GM19467 (cell line): Measurements from ENCODE around the gene COTL1.

ENCODE experiments used
- ATAC-seq: cut with Tn5 transposase; IDR thresholded peaks from one replicate; pipeline ENCODE4 v1.9.1; 2021; ENCODE audit warnings: mild to moderate bottlenecking, moderate library complexity; ENCODE audit not compliant: unreplicated experiment

The COTL1 gene

DNA sequence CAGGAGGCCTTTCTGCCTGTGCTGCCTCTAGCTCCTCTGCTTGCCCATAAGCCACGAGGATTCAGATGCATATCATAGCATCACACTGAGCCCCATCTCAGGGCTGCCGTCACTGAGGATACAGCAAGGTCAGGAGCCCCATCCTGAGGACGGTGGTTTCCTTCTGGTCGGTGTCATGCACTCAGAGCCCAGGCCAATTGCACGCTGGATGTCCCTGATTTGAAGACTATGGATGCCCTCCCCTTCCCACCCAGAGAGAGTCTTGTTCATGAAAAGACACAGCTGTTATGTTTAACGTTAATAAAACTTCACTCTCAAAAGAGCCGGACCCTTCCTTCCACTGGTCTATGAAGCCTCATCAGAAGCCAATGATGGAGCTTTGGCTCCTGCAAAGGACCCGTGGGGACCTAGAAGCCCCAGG, 19.9 kb downstream of the COTL1 start:
- no peak for ATAC-seq

DNA sequence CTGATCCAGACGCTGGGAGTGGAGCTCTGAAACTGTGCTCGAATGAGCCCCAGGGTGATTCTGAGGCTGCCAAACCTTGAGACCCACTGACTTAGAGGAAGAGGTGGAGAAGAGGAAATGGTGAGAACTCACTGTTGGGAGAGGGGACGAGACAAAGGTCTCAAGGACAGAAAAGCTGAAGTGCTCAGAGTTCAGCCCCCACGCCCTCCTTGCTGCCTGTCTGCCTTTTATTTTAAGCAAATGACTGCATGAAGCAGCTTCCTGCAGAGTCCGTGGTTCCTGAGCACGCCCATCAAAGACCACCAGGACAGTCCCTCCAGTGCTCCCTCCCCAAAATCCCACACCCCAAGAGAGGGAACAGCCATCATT, 20.4 kb downstream of the COTL1 start:
- no peak for ATAC-seq

DNA sequence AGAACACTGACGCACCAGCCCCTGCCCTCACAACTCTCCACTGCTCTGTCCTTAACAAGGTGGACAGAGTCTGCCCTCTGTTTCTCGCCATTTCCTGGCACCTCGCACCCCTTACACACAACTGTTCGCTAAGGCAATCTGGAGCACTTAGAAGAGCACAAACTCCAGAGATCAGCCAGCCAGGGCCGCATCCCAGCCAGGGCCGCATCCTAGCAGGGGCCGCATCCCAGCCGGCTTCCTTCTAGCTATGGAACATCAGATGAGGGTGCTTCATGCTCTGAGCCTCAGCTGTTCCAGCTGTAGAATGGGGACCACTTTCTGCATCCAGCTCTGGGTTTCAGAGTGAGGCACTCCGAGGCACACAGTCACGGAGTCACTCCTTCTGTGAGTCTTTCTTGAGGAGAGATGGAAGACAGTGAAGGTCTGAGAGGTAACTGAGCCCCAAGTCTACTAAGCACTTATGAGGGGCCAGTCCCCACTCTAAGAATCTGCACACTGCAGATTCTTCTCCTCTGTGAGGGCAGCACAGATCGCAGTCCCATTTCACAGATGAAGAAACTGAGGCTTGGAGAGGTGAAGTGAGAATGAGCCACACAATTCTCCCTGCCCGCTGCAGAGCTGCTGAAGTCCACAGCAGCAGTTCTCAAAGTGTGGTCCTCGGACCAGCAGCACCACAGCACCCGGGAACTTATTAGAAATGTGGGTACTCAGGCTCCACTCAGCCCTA, 20.9 kb downstream of the COTL1 start:
- no peak for ATAC-seq

DNA sequence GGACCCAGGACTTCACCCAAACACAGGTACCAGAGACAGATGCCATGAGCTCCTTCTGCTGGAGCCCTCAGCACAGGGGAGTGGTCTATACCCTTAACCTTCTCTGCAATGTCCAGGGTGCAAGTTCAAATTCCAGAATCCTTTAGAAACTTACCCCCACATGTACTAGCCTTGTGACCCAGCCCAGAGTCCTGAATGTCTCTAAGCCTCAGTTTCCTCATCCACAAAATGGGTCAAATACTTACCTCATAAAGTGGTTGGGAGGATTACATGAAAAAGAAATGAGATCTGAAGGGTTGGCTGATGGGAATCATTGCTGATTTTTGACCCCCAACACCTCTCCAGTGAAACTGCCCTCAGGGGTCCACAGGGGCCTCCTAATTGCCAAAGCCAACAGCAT, 21.7 kb downstream of the COTL1 start:
- no peak for ATAC-seq

DNA sequence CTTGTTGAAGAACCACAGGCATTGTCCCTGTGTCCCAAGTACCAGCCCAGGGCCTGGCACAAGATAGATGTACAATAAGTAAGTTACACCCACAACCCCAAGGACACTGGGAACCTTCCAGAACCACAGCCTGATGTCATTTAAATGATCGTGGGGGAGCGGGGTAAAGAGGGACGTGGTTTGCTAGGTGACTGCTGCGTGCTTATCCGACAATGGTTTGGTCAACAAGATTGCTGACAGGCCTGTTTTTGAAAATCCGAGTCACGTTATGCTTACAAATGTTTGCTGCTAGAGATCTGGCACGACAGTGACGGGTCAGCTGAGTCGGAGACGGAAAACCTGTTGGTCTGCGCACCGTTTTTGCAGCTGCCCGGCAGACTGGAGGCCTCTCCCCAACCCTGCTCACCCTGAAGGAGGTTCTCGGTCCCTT, 22.8 kb downstream of the COTL1 start:
- no peak for ATAC-seq

- peak; percentile 1 for ATAC-seq
Measured at GRCh38 chr16:84594725-84595038, 23.2 kb downstream of the COTL1 start.

DNA sequence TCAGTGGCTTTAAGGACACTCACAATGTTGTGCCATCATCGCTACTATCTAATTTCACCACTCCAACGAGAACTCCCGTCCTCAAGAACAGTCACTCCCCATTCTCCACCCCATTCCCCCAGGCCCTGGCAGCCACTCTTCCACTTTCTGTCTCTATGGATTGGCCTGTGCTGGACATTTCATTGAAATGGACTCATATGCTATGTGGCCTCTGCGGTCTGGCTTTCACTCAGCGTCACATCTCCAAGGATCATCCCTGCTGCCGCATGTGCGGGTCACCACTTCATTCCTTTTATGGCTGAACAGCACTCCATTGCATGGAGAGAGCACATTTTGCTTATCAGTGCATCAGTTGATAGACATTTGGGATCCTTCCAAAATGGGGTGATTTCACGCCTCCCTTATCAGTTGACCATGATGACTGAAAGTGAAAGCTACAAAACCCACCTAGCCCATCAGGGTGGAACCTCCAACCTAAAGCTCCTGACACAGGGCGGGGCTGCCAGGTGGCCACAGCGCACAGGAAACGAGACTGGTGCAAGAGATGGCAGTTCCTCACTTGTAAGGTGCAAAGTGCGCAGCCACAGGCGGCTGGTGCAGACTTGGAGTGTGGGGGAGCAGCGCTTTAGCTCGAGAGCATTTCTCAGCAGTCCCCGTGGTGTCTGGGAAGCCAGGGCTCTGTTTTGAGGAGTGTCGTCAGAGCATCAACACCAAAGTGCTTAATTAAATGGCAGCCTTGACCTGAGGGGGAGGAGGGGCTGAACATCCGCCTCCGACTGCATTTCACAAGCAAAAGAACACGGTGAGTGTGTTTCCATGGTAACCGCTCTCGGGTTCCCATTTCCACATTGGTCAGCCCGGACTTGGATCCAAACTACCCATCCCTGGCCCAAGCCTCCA, 23.8 kb downstream of the COTL1 start:
- peak; percentile 88 for ATAC-seq

GRCh38 chr16:84592718-84593117, 25.2 kb downstream of the COTL1 start:
- no peak for ATAC-seq

DNA sequence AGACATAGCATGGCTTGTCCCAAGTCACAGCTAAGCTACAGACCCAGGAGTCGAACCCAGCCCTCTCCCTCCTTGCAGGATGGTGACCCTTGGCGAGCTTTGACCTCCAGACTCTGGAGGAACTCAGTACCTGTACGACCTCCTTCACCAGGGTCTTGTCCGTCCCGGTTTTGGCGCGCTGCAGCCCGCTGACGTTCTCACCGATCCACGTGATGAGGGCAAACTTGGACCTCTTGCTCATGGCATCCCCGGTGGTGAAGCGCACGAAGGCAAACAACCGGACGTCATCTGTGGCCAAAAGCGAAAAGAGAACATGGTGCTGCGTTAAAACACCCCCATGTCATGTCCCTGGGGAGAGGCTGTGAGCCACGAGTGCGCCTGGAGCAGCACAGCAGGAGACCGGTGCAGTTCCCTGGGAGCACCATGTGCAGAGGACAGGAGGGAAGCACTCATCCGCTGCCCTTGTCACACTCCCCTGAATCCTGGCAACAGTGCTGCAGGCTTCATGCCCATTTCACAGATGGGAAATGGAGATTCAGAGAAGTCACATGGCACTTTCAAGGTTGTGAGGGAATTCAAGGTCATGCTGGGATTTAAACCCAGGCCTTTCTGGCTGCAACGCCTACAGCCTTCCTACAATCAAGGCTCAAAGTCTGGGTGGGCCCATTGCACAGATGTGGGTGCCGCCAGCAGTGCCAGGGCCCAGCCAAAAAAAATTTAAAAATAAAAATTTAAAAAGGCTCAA, 27.7 kb downstream of the COTL1 start:
- ATAC-seq = no peak

DNA sequence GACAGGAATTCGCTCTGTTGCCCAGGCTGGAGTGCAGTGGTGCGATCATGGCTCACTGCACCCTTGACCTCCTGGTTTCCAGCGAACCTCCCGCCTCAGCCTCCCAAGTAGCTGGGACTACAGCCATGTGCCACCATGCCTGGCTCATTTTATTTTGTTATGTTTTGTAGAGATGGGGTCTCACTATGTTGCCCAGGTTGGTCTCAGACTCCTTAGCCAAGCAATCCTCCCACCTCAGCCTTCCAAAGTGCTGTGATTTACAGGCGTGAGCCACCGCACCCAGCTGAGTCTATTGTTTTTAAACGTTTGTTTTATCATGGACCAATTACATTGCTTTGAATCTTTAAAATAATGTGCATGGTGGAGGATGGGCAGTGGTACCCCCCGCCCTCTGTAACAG, 28.9 kb downstream of the COTL1 start:
- no peak for ATAC-seq

DNA sequence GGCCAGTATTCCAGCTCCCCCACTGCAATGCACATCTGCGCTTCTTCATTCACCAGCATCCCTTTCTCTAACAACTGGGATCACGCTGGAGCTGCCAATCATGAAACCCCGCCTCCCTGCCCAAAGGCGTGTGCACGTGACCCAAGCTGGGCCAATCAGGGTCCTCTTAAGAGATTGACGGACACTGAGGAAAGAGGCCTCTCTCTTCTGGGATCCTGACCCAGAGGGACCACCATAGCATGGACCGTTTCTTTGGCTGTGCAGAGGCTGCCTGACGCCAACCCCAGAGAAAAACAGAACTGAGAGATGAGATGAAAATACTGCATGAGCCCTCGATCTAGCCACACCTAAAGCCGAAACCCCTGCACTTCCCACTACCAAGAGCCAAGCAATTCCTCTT, 32.0 kb downstream of the COTL1 start:
- ATAC-seq = no peak

- no peak for ATAC-seq
Measured at GRCh38 chr16:84585467-84585866, 32.4 kb downstream of the COTL1 start.

DNA sequence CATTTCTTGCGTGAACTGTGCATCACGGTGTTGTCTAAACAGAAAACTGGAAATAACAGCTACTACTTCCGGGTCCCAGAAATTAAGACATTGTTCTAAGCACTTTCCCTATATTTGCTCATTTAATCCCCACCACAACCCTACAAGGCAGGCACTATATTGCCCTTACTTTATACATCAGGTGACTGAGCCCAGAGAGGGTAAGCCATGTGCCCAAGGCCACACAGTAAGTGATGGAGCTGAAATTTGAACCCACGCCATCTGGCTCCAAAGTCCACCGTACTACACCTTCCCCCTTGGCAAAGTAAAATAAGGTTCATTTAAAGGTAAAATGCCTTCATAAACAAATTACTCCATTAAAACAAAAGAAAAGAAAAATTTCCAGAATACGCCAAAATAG, 33.2 kb downstream of the COTL1 start:
- ATAC-seq = no peak

GRCh38 chr16:84583995-84584394, 33.9 kb downstream of the COTL1 start:
- ATAC-seq = no peak

DNA sequence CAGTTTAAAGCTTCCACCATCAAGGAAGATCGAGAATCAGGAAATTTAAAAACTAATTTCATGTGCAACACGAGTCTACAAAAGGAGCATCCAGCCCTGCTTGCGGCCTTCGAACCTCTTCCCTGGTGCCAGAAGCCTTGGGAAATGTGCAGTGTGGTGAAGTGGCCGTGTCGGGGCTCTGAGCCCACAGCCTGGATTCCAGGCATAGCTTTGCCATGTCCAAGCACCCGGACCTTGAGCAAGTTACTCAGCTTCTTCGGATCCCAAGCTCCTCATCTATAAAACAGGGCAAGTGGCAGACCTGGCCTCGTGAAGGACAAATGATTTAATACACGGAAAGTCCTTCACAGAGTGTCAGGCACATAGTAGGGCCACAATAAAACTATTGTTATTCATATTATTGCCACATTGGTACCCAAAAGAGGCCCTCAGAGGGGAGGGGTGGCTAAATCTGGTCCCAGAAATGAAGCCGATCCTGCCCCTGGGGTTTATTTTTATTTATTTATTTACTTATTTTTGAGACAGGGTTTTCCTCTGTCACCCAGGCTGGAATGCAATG, 34.8 kb downstream of the COTL1 start:
- ATAC-seq = no peak

- ATAC-seq = no peak
Measured at GRCh38 chr16:84581158-84581557, 36.7 kb downstream of the COTL1 start.

- no peak for ATAC-seq
Measured at GRCh38 chr16:84579936-84580335, 37.9 kb downstream of the COTL1 start.

DNA sequence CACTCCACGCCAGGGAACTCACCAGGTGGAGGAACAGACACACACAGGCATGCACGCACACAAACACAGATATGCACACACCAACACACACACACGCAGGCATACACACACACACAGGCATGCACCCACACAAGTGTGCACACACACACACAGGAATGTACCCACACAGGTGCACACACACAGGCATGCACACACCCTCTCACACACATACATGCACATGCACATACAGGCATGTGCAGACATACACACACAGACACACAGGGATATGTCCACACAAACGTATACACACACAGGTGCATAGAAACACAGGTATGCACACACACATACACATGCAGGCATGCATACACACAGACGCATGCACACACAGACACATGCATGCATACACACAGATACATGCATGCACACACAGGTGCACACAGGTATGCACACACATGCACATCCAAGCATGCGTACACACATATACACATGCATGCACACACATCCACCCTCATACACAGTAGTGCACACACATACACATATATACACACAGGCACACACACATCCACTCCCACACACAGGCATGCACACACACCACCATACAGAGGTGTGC, 39.2 kb downstream of the COTL1 start:
- ATAC-seq = no peak

GRCh38 chr16:84577034-84577803, 40.7 kb downstream of the COTL1 start:
- no peak for ATAC-seq

DNA sequence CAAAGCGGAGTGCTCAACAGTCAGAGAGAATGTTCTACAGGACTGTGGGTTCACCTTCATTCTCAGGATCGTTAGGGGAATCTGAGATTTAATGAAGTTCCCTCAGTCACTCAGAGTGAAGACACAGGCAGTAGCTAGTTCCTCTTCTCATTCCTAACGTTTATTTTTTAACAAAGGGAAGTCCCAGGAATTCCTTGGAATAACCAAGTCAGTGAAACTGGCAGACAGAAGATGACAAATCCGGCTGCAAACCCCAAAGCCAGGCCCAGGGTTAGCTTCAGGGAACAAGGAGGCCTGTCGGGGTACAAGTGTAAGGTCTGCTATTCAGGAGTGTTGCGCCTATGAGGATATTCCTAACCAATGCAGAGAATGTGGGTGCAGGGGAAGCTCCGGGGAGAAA, 42.0 kb downstream of the COTL1 start:
- ATAC-seq = no peak
